Measurements from ENCODE around the gene JAKMIP2. TPM values are rescaled to one million over a fixed set of nuclear protein-coding genes. Genes with fewer than 3 reads are reported as not detected.

JAKMIP2 gene
- not detected in 2 replicates for total RNA-seq

DNA sequence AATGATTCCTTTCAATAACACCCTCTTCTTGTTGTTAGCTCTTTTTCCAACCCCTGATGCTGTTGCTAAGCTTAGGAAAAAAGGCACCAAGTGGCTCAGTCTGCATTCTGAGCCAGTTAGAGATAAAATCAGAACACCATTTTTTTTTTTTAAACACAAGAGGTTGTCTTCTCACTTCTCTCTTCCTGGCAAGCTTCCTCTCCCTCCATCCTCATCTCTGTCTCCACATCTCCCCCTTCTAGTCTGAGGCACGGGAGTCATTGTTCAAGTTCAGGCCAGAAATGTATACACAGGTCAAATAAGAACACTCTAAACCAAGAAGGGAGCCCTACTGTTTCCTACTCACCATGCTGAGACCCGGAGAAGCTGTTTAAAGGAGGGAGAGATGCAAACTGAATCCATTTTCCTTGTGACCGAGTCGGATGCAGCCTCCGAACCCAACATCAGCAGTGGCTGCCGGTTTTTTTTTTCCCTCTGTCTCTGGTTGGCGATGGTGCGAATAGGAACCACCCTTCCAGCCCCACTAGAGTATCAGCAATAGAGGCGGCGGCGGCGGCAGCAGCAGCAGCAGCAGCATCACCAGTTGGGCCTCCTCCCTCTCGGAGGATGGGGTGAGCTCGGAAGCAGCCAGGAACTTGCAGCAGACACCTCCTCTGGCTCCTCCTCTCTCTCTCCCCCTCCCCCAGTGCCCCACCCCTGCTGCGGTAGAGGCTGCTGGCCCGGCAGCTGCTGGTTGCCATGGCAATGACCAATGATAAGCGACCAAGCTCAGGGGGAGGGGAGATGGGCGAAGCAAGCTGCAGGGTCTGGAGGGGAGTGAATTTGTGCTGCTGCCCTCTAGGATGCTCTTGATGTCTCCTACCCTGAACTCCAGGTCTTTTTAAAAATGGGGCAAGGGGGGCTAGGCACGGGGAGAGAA lies at the start of gene JAKMIP2:
TSS of gene JAKMIP2 (minus strand) at position 619 of the 919 bp plus-strand sequence. CDS start 110,922 bp downstream, outside the sequence.

DNA sequence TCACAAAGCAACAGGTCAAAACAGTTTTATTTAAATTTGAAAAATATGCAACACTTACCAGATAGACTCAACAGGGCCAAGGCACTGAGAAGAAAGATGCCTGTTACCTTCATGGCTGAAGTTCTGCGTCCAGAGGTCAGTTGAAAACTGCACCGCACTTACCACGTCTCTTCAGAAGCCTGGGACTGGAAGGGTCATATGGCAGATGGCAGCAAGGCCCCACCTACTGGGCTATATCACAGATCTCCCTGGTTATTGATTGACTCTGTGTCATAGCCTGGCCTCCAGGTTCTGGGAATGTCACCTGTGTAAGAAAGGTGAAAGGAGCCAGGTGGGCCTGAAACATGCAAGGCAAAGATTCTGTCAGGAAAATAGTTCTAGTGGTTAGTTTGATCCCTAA lies 48.9 kb upstream of the JAKMIP2 start, which contains the start of gene SPINK1:
TSS of gene SPINK1 (minus strand) at position 207 of the 400 bp plus-strand sequence. CDS start at position 113, 94 bp downstream.

Other genes with a start within 250 kb of the JAKMIP2 start
- gene SPINK1, start 48.9 kb upstream of the JAKMIP2 start, total RNA-seq: 0.78 and 1.0 TPM in 2 replicates
- not detected in 2 replicates for gene SCGB3A2, start 96.0 kb upstream of the JAKMIP2 start, total RNA-seq
- gene C5orf46, start 123.8 kb upstream of the JAKMIP2 start, total RNA-seq: not detected in 2 replicates

All from nasal cavity respiratory epithelium epithelial cell of viscerocranial mucosa (primary cell).